H1 (cell line): Measurements from ENCODE around the gene BAIAP2. TPM values are rescaled to one million over a fixed set of nuclear protein-coding genes. Genes with fewer than 3 reads are reported as not detected.
A peak's percentile ranks its signal among the peaks of the same experiment; 100 is the strongest.

Experiments
- CTCF ChIA-PET: fragments of 300-600 bp; sonication (Branson Sonifier 250); formaldehyde crosslinking; loops from one replicate; lab custom pipeline; 2021; ENCODE audit not compliant: partially characterized antibody; lab: Charles Lee
- POLR2A ChIA-PET: fragments of 300-600 bp; sonication (Branson Sonifier 250); formaldehyde crosslinking; loops from one replicate; lab custom pipeline; 2021; ENCODE audit warnings: inconsistent platforms; ENCODE audit not compliant: partially characterized antibody; lab: Charles Lee
- DNase-seq, 2 experiments: peaks; one replicate each; pipeline versions ENCODE4 v3.0.0 to v3.0.0-alpha.2; 2010 to 2022; ENCODE audit warnings: low spot score in 2 of 2, low read depth in 1 of 2, mixed read lengths in 1 of 2
- FAIRE-seq: peaks from 2 replicates; lab custom pipeline; 2011; peaks lifted over from hg19 to GRCh38; lab: Jason Lieb, UNC
- H2AFZ ChIP-seq: 2 replicates; pipeline ENCODE4 v1.8.1; 2012; ENCODE audit warnings: low read length, inconsistent platforms
- H2AK5ac ChIP-seq: 2 replicates; pipeline ENCODE4 v1.6.1; 2013; ENCODE audit warnings: low read depth, low read length
- H2BK120ac ChIP-seq: replicated peaks from 2 replicates; pipeline ENCODE3; 2013; ENCODE audit warnings: low read depth, low read length, inconsistent platforms
- H2BK12ac ChIP-seq: 2 replicates; pipeline ENCODE4 v1.6.1; 2013; ENCODE audit warnings: low read depth, low read length
- H2BK15ac ChIP-seq: 2 replicates; pipeline ENCODE4 v1.6.1; 2013; ENCODE audit warnings: low read length
- H2BK20ac ChIP-seq: 2 replicates; pipeline ENCODE4 v1.6.1; 2013; ENCODE audit warnings: low read length
- H2BK5ac ChIP-seq: 2 replicates; pipeline ENCODE4 v1.6.1; 2013; ENCODE audit warnings: low read depth, low read length
- H3K14ac ChIP-seq: 2 replicates; pipeline ENCODE4 v1.6.1; 2013; ENCODE audit warnings: inconsistent platforms; ENCODE audit not compliant: insufficient read length
- H3K18ac ChIP-seq: 2 replicates; pipeline ENCODE4 v1.6.1; 2013; ENCODE audit warnings: low read length; ENCODE audit errors: extremely low read depth
- H3K23ac ChIP-seq: 2 replicates; pipeline ENCODE4 v1.6.1; 2013; ENCODE audit warnings: inconsistent platforms; ENCODE audit not compliant: insufficient read length
- H3K23me2 ChIP-seq: 2 replicates; pipeline ENCODE4 v1.6.1; 2013; ENCODE audit warnings: low read depth, low read length
- H3K27ac ChIP-seq: 2 replicates; pipeline ENCODE4 v1.6.1; 2011; ENCODE audit warnings: low read depth, low read length, inconsistent platforms
- H3K27me3 ChIP-seq, 4 experiments: replicated peaks in 1 of 4; 1 replicate in 1 of 4; 2 replicates in 3 of 4; pipeline versions ENCODE4 v1.6.1 to v1.8.1; 2011 to 2013; ENCODE audit warnings: low read length in 3 of 4, mild to moderate bottlenecking in 3 of 4, inconsistent platforms in 2 of 4, mixed read lengths in 2 of 4, moderate library complexity in 1 of 4; ENCODE audit not compliant: control insufficient read depth in 3 of 4, insufficient read depth in 3 of 4; ENCODE audit errors: extremely low read depth in 1 of 4
- H3K36me3 ChIP-seq, 4 experiments: 2 replicates each; pipeline versions ENCODE4 v1.6.1 to v1.8.1; 2011 to 2013; ENCODE audit warnings: mild to moderate bottlenecking in 4 of 4, low read length in 3 of 4, moderate library complexity in 2 of 4, control low read depth in 1 of 4, inconsistent platforms in 1 of 4; ENCODE audit not compliant: insufficient read depth in 4 of 4, control insufficient read depth in 2 of 4
- H3K4ac ChIP-seq: replicated peaks from 2 replicates; pipeline ENCODE3; 2013; ENCODE audit warnings: low read length, low read depth, mixed read lengths, inconsistent platforms; ENCODE audit not compliant: insufficient read length
- H3K4me1 ChIP-seq, 4 experiments: replicated peaks in 1 of 4; 1 replicate in 1 of 4; 2 replicates in 3 of 4; pipeline versions ENCODE4 v1.6.1 to v1.8.1; 2011 to 2013; ENCODE audit warnings: low read length in 3 of 4, inconsistent platforms in 2 of 4, mixed read lengths in 1 of 4; ENCODE audit not compliant: insufficient read depth in 4 of 4, control insufficient read depth in 3 of 4
- H3K4me2 ChIP-seq, 2 experiments: 2 replicates each; pipeline versions ENCODE4 v1.6.1 to v1.8.1; 2011 to 2013; ENCODE audit warnings: low read depth in 2 of 2, low read length in 2 of 2, control low read depth in 1 of 2, inconsistent platforms in 1 of 2, mild to moderate bottlenecking in 1 of 2; ENCODE audit not compliant: insufficient read depth in 1 of 2
- H3K4me3 ChIP-seq, 4 experiments: fragments of 200-600, 300-600 bp in 1 of 4; sonication (generic), shearing (Covaris generic), sonication (Bioruptor Twin) in 1 of 4; 2 replicates each; pipeline versions ENCODE4 v1.5.1 to v1.8.1; 2011 to 2016; ENCODE audit warnings: low read length in 4 of 4, low read depth in 3 of 4, control low read depth in 2 of 4, inconsistent platforms in 2 of 4, mild to moderate bottlenecking in 2 of 4, mixed read lengths in 1 of 4, moderate library complexity in 1 of 4; ENCODE audit not compliant: insufficient read depth in 2 of 4; ENCODE audit errors: extremely low read depth in 1 of 4
- H3K56ac ChIP-seq: replicated peaks from 2 replicates; pipeline ENCODE3; 2013; ENCODE audit warnings: low read depth, mild to moderate bottlenecking, mixed read lengths, low read length, inconsistent platforms; ENCODE audit not compliant: insufficient read length
- H3K79me1 ChIP-seq: 2 replicates; pipeline ENCODE4 v1.6.1; 2013; ENCODE audit warnings: low read depth, low read length, control low read depth
- H3K79me2 ChIP-seq, 2 experiments: 2 replicates each; pipeline versions ENCODE4 v1.6.1 to v1.8.1; 2012 to 2013; ENCODE audit warnings: low read length in 2 of 2, mild to moderate bottlenecking in 2 of 2, inconsistent platforms in 1 of 2; ENCODE audit not compliant: insufficient read depth in 2 of 2, control insufficient read depth in 1 of 2
- H3K9ac ChIP-seq, 4 experiments: replicated peaks in 1 of 4; 1 replicate in 1 of 4; 2 replicates in 3 of 4; pipeline versions ENCODE4 v1.6.1 to v1.8.1; 2011 to 2013; ENCODE audit warnings: low read depth in 3 of 4, low read length in 3 of 4, control low read depth in 2 of 4, mild to moderate bottlenecking in 2 of 4, moderate library complexity in 2 of 4, inconsistent platforms in 1 of 4; ENCODE audit errors: extremely low read depth in 1 of 4
- H3K9me3 ChIP-seq, 2 experiments: 2 replicates each; pipeline versions ENCODE4 v1.6.1 to v1.8.1; 2012 to 2013; ENCODE audit warnings: mild to moderate bottlenecking in 2 of 2, moderate library complexity in 2 of 2, control low read depth in 1 of 2, inconsistent platforms in 1 of 2, low read depth in 1 of 2, low read length in 1 of 2, mixed read lengths in 1 of 2; ENCODE audit not compliant: insufficient read depth in 2 of 2
- H4K20me1 ChIP-seq, 2 experiments: replicated peaks in 1 of 2; 2 replicates each; pipeline versions ENCODE3 to v1.8.1; 2011 to 2013; ENCODE audit warnings: inconsistent platforms in 2 of 2, low read length in 2 of 2, mild to moderate bottlenecking in 1 of 2; ENCODE audit not compliant: insufficient read depth in 2 of 2, control insufficient read depth in 1 of 2
- H4K5ac ChIP-seq: 2 replicates; pipeline ENCODE4 v1.6.1; 2013; ENCODE audit warnings: low read length, low read depth, mixed read lengths, inconsistent platforms; ENCODE audit not compliant: insufficient read length
- H4K8ac ChIP-seq: 2 replicates; pipeline ENCODE4 v1.8.0; 2013; ENCODE audit warnings: mild to moderate bottlenecking, moderate library complexity, low read length, inconsistent platforms; ENCODE audit not compliant: insufficient read depth; ENCODE audit errors: extremely low read depth
- H4K91ac ChIP-seq: replicated peaks from 2 replicates; pipeline ENCODE3; 2013; ENCODE audit warnings: low read length, mixed read lengths, inconsistent platforms; ENCODE audit not compliant: insufficient read length
- GABPA ChIP-seq: IDR thresholded peaks from 2 replicates; pipeline ENCODE4 v1.6.1; 2011; ENCODE audit warnings: mild to moderate bottlenecking, low read length, moderate library complexity, borderline replicate concordance; ENCODE audit not compliant: insufficient read depth
- GTF2F1 ChIP-seq: IDR thresholded peaks from 2 replicates; pipeline ENCODE4 v1.6.1; 2012; ENCODE audit warnings: low read depth, low read length, improper control_type of control experiment, borderline replicate concordance
- KDM4A ChIP-seq: IDR thresholded peaks from one replicate; pipeline ENCODE4 v1.7.1; 2012; ENCODE audit warnings: low read depth, mild to moderate bottlenecking, moderate library complexity, low read length, inconsistent platforms; ENCODE audit not compliant: severe bottlenecking
- POLR2AphosphoS5 ChIP-seq: IDR thresholded peaks from 2 replicates; pipeline ENCODE4 v1.6.1; 2011; ENCODE audit warnings: low read depth, low read length
- RXRA ChIP-seq: IDR thresholded peaks from 2 replicates; pipeline ENCODE4 v1.6.1; 2011; ENCODE audit warnings: low read depth, mild to moderate bottlenecking, low read length, moderate library complexity; ENCODE audit not compliant: insufficient read depth
- SIX5 ChIP-seq: IDR thresholded peaks from 2 replicates; pipeline ENCODE4 v1.6.1; 2011; ENCODE audit warnings: mild to moderate bottlenecking, low read depth, low read length
- WGBS, 2 experiments: shearing (Covaris generic) in 1 of 2; methylation state at CpG; one replicate each; pipeline versions ENCODE4 v1.1.6 to v1.1.7; 2013 to 2015; ENCODE audit warnings: low lambda C conversion rate in 2 of 2, mixed read lengths in 2 of 2, inconsistent platforms in 1 of 2, low coverage in 1 of 2, missing lambda C conversion rate in 1 of 2; ENCODE audit not compliant: insufficient replicate concordance in 2 of 2, insufficient coverage in 1 of 2, insufficient read length in 1 of 2; ENCODE audit errors: extremely low coverage in 1 of 2, missing lambda C conversion rate in 1 of 2; 5-methylcytosine and 5-hydroxymethylcytosine counted together
- polyA plus RNA-seq, 7 experiments: library from polyadenylated mRNA; depleted of rRNA in 3 of 7; stranded (reverse) in 5 of 7; unstranded in 2 of 7; fragments of >200 nt in 5 of 7; fragments of 200-250 nt in 2 of 7; gene quantifications; 1 replicate in 5 of 7; 2 replicates in 1 of 7; 4 replicates in 1 of 7; pipeline versions ENCODE4 v1.2.1 to v1.2.3, GENCODE V29; 2011 to 2013; ENCODE audit warnings: missing spikeins in 2 of 7, mixed read lengths in 2 of 7
- total RNA-seq: library from RNA; stranded (reverse); fragmentation: NEBNext Ultra II Directional; extraction: Animal tissue kit (Norgen Biotek cat#: 25700); gene quantifications from 2 replicates; pipeline ENCODE4 v1.2.1, GENCODE V29; 2021
- TF ChIP-seq, protein P1 (sequence below): IDR thresholded peaks from 2 replicates; pipeline ENCODE4 v1.6.1; 2011; ENCODE audit warnings: low read length, improper control_type of control experiment
- TF ChIP-seq, protein P2 (sequence below): IDR thresholded peaks from 2 replicates; pipeline ENCODE4 v1.6.1; 2012; ENCODE audit warnings: inconsistent platforms

Gene BAIAP2
- total and polyA plus RNA-seq, 2 of the 8 experiments (the other 6 are each of a cell fraction or from before 2014, with no cell fraction given), result 10.0 to 22.8 TPM

DNA sequence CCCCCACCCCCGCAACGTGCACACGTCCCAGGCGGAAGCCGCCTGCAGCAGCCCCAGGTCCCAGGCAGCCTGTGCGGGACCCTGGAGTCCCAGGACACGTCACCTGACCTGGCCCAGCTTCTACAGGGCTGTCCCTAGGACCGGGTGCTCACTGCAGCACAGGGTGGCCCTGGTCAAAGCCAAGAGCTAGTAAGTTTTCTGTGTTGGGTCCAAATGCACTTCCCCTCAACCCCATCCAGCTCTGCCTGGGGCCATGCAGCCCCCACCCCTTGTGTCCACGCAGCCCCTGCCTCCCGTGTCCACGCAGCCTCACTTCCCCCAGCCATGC, 108.2 kb downstream of the BAIAP2 start:
- H3K4me2 ChIP-seq, result no peak overlapping the region
- H3K4ac ChIP-seq, result no peak overlapping the region
- no peaks in the 10 kb centered on the region for H3K36me3 ChIP-seq
- DNase-seq (no peak), FAIRE-seq (no peak)
- H2BK5ac ChIP-seq, result no peak overlapping the region
- no peaks in the 10 kb centered on the region for H3K23me2 ChIP-seq
- H2BK15ac ChIP-seq, result no peak overlapping the region; the same call in 1 of the 2 replicates
- no peak overlapping the region for H3K4me3 ChIP-seq
- peak overlapping the region; percentile 51; the same call in 1 of the 2 replicates for H4K8ac ChIP-seq
- H4K91ac ChIP-seq, result peak overlapping the region; percentile 70
- H3K23ac ChIP-seq, result no peak overlapping the region
- no peaks in the 10 kb centered on the region for H3K79me1 ChIP-seq
- peaks cover 2 to 7% of the 10 kb centered on the region in 2 experiments; a peak in 2 of 4 replicates for H3K9me3 ChIP-seq
- WGBS, 2 experiments, result 82% methylated on average over 8 of the region's 11 CpGs; no CpG with 5 or more reads in 1 of the 2 experiments
- H4K20me1 ChIP-seq, result peaks cover 0 to 5% of the 10 kb centered on the region in 2 experiments
- H2AK5ac ChIP-seq, result no peak overlapping the region
- no peak overlapping the region for H4K5ac ChIP-seq
- H2AFZ ChIP-seq, result 0 out of 2 replicates have a peak overlapping the region, but pooled peaks have one; percentile 21
- no peak overlapping the region; the same call in 1 of the 2 replicates for H2BK12ac ChIP-seq
- CTCF ChIA-PET, result interaction anchor here (0.7 to 4.3 kb wide), 24 partner anchors 10 to 121 kb away, joined by 3 to 24 read pairs (median 4); partner anchors contain the start of genes NDUFAF8 and TEPSIN
- POLR2A ChIA-PET, result interaction anchor here (1.5 to 1.6 kb wide), 2 partner anchors 96 to 101 kb away, joined by 3 to 6 read pairs; partner anchors contain the start of genes NDUFAF8 and TEPSIN
- H3K56ac ChIP-seq, result no peak overlapping the region
- H3K18ac ChIP-seq, result no peak overlapping the region
- no peaks in the 10 kb centered on the region for H3K27me3 ChIP-seq
- H3K9ac ChIP-seq, result no peak overlapping the region
- H3K14ac ChIP-seq, result no peak overlapping the region
- H3K4me1 ChIP-seq, result peaks cover 0 to 2% (median 0%) of the 10 kb centered on the region in 4 experiments; a peak in 4 of 7 replicates
- no peak overlapping the region for H2BK20ac ChIP-seq
- no peaks in the 10 kb centered on the region for H3K79me2 ChIP-seq
- H3K27ac ChIP-seq, result no peak overlapping the region
- peak overlapping the region; percentile 71 for H2BK120ac ChIP-seq
- TF ChIP-seq POLR2AphosphoS5 (no peak), KDM4A (no peak), GTF2F1 (no peak), GABPA (no peak), RXRA (no peak), SIX5 (no peak)
- TF ChIP-seq, protein P1, sequence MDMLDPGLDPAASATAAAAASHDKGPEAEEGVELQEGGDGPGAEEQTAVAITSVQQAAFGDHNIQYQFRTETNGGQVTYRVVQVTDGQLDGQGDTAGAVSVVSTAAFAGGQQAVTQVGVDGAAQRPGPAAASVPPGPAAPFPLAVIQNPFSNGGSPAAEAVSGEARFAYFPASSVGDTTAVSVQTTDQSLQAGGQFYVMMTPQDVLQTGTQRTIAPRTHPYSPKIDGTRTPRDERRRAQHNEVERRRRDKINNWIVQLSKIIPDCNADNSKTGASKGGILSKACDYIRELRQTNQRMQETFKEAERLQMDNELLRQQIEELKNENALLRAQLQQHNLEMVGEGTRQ, result no peak
- TF ChIP-seq, protein P2, sequence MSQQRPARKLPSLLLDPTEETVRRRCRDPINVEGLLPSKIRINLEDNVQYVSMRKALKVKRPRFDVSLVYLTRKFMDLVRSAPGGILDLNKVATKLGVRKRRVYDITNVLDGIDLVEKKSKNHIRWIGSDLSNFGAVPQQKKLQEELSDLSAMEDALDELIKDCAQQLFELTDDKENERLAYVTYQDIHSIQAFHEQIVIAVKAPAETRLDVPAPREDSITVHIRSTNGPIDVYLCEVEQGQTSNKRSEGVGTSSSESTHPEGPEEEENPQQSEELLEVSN, result no peak; the same call in 1 of the 2 replicates
